H1 (cell line): ENCODE data around the gene ACAA1. TPM values are rescaled to one million over a fixed set of nuclear protein-coding genes. Genes with fewer than 3 reads are reported as not detected.

Experiments used
- CTCF ChIA-PET: fragments of 300-600 bp; sonication (Branson Sonifier 250); formaldehyde crosslinking; loops from one replicate; lab custom pipeline; 2021; ENCODE audit not compliant: partially characterized antibody; lab: Charles Lee
- POLR2A ChIA-PET: fragments of 300-600 bp; sonication (Branson Sonifier 250); formaldehyde crosslinking; loops from one replicate; lab custom pipeline; 2021; ENCODE audit warnings: inconsistent platforms; ENCODE audit not compliant: partially characterized antibody; lab: Charles Lee
- DNase-seq, 2 experiments: peaks; one replicate each; pipeline versions ENCODE4 v3.0.0 to v3.0.0-alpha.2; 2010 to 2022; ENCODE audit warnings: low spot score in 2 of 2, low read depth in 1 of 2, mixed read lengths in 1 of 2
- FAIRE-seq: peaks from 2 replicates; lab custom pipeline; 2011; peaks lifted over from hg19 to GRCh38; lab: Jason Lieb, UNC
- H2AFZ ChIP-seq: 2 replicates; pipeline ENCODE4 v1.8.1; 2012; ENCODE audit warnings: low read length, inconsistent platforms
- H2AK5ac ChIP-seq: 2 replicates; pipeline ENCODE4 v1.6.1; 2013; ENCODE audit warnings: low read depth, low read length
- H2BK120ac ChIP-seq: replicated peaks from 2 replicates; pipeline ENCODE3; 2013; ENCODE audit warnings: low read depth, low read length, inconsistent platforms
- H2BK12ac ChIP-seq: 2 replicates; pipeline ENCODE4 v1.6.1; 2013; ENCODE audit warnings: low read depth, low read length
- H2BK15ac ChIP-seq: 2 replicates; pipeline ENCODE4 v1.6.1; 2013; ENCODE audit warnings: low read length
- H2BK20ac ChIP-seq: 2 replicates; pipeline ENCODE4 v1.6.1; 2013; ENCODE audit warnings: low read length
- H2BK5ac ChIP-seq: 2 replicates; pipeline ENCODE4 v1.6.1; 2013; ENCODE audit warnings: low read depth, low read length
- H3K14ac ChIP-seq: 2 replicates; pipeline ENCODE4 v1.6.1; 2013; ENCODE audit warnings: inconsistent platforms; ENCODE audit not compliant: insufficient read length
- H3K18ac ChIP-seq: 2 replicates; pipeline ENCODE4 v1.6.1; 2013; ENCODE audit warnings: low read length; ENCODE audit errors: extremely low read depth
- H3K23ac ChIP-seq: 2 replicates; pipeline ENCODE4 v1.6.1; 2013; ENCODE audit warnings: inconsistent platforms; ENCODE audit not compliant: insufficient read length
- H3K23me2 ChIP-seq: 2 replicates; pipeline ENCODE4 v1.6.1; 2013; ENCODE audit warnings: low read depth, low read length
- H3K27ac ChIP-seq: 2 replicates; pipeline ENCODE4 v1.6.1; 2011; ENCODE audit warnings: low read depth, low read length, inconsistent platforms
- H3K27me3 ChIP-seq, 4 experiments: replicated peaks in 1 of 4; 1 replicate in 1 of 4; 2 replicates in 3 of 4; pipeline versions ENCODE4 v1.6.1 to v1.8.1; 2011 to 2013; ENCODE audit warnings: low read length in 3 of 4, mild to moderate bottlenecking in 3 of 4, inconsistent platforms in 2 of 4, mixed read lengths in 2 of 4, moderate library complexity in 1 of 4; ENCODE audit not compliant: control insufficient read depth in 3 of 4, insufficient read depth in 3 of 4; ENCODE audit errors: extremely low read depth in 1 of 4
- H3K36me3 ChIP-seq, 4 experiments: 2 replicates each; pipeline versions ENCODE4 v1.6.1 to v1.8.1; 2011 to 2013; ENCODE audit warnings: mild to moderate bottlenecking in 4 of 4, low read length in 3 of 4, moderate library complexity in 2 of 4, control low read depth in 1 of 4, inconsistent platforms in 1 of 4; ENCODE audit not compliant: insufficient read depth in 4 of 4, control insufficient read depth in 2 of 4
- H3K4ac ChIP-seq: replicated peaks from 2 replicates; pipeline ENCODE3; 2013; ENCODE audit warnings: low read length, low read depth, mixed read lengths, inconsistent platforms; ENCODE audit not compliant: insufficient read length
- H3K4me1 ChIP-seq, 4 experiments: replicated peaks in 1 of 4; 1 replicate in 1 of 4; 2 replicates in 3 of 4; pipeline versions ENCODE4 v1.6.1 to v1.8.1; 2011 to 2013; ENCODE audit warnings: low read length in 3 of 4, inconsistent platforms in 2 of 4, mixed read lengths in 1 of 4; ENCODE audit not compliant: insufficient read depth in 4 of 4, control insufficient read depth in 3 of 4
- H3K4me2 ChIP-seq, 2 experiments: 2 replicates each; pipeline versions ENCODE4 v1.6.1 to v1.8.1; 2011 to 2013; ENCODE audit warnings: low read depth in 2 of 2, low read length in 2 of 2, control low read depth in 1 of 2, inconsistent platforms in 1 of 2, mild to moderate bottlenecking in 1 of 2; ENCODE audit not compliant: insufficient read depth in 1 of 2
- H3K4me3 ChIP-seq, 4 experiments: fragments of 200-600, 300-600 bp in 1 of 4; sonication (generic), shearing (Covaris generic), sonication (Bioruptor Twin) in 1 of 4; 2 replicates each; pipeline versions ENCODE4 v1.5.1 to v1.8.1; 2011 to 2016; ENCODE audit warnings: low read length in 4 of 4, low read depth in 3 of 4, control low read depth in 2 of 4, inconsistent platforms in 2 of 4, mild to moderate bottlenecking in 2 of 4, mixed read lengths in 1 of 4, moderate library complexity in 1 of 4; ENCODE audit not compliant: insufficient read depth in 2 of 4; ENCODE audit errors: extremely low read depth in 1 of 4
- H3K56ac ChIP-seq: replicated peaks from 2 replicates; pipeline ENCODE3; 2013; ENCODE audit warnings: low read depth, mild to moderate bottlenecking, mixed read lengths, low read length, inconsistent platforms; ENCODE audit not compliant: insufficient read length
- H3K79me1 ChIP-seq: 2 replicates; pipeline ENCODE4 v1.6.1; 2013; ENCODE audit warnings: low read depth, low read length, control low read depth
- H3K79me2 ChIP-seq, 2 experiments: 2 replicates each; pipeline versions ENCODE4 v1.6.1 to v1.8.1; 2012 to 2013; ENCODE audit warnings: low read length in 2 of 2, mild to moderate bottlenecking in 2 of 2, inconsistent platforms in 1 of 2; ENCODE audit not compliant: insufficient read depth in 2 of 2, control insufficient read depth in 1 of 2
- H3K9ac ChIP-seq, 4 experiments: replicated peaks in 1 of 4; 1 replicate in 1 of 4; 2 replicates in 3 of 4; pipeline versions ENCODE4 v1.6.1 to v1.8.1; 2011 to 2013; ENCODE audit warnings: low read depth in 3 of 4, low read length in 3 of 4, control low read depth in 2 of 4, mild to moderate bottlenecking in 2 of 4, moderate library complexity in 2 of 4, inconsistent platforms in 1 of 4; ENCODE audit errors: extremely low read depth in 1 of 4
- H3K9me3 ChIP-seq, 2 experiments: 2 replicates each; pipeline versions ENCODE4 v1.6.1 to v1.8.1; 2012 to 2013; ENCODE audit warnings: mild to moderate bottlenecking in 2 of 2, moderate library complexity in 2 of 2, control low read depth in 1 of 2, inconsistent platforms in 1 of 2, low read depth in 1 of 2, low read length in 1 of 2, mixed read lengths in 1 of 2; ENCODE audit not compliant: insufficient read depth in 2 of 2
- H4K20me1 ChIP-seq, 2 experiments: replicated peaks in 1 of 2; 2 replicates each; pipeline versions ENCODE3 to v1.8.1; 2011 to 2013; ENCODE audit warnings: inconsistent platforms in 2 of 2, low read length in 2 of 2, mild to moderate bottlenecking in 1 of 2; ENCODE audit not compliant: insufficient read depth in 2 of 2, control insufficient read depth in 1 of 2
- H4K5ac ChIP-seq: 2 replicates; pipeline ENCODE4 v1.6.1; 2013; ENCODE audit warnings: low read length, low read depth, mixed read lengths, inconsistent platforms; ENCODE audit not compliant: insufficient read length
- H4K8ac ChIP-seq: 2 replicates; pipeline ENCODE4 v1.8.0; 2013; ENCODE audit warnings: mild to moderate bottlenecking, moderate library complexity, low read length, inconsistent platforms; ENCODE audit not compliant: insufficient read depth; ENCODE audit errors: extremely low read depth
- H4K91ac ChIP-seq: replicated peaks from 2 replicates; pipeline ENCODE3; 2013; ENCODE audit warnings: low read length, mixed read lengths, inconsistent platforms; ENCODE audit not compliant: insufficient read length
- KDM1A ChIP-seq: fragments of 200-600, 300-600 bp; sonication (generic); IDR thresholded peaks from 2 replicates; pipeline ENCODE4 v1.7.1; 2016; ENCODE audit warnings: mild to moderate bottlenecking, low read length, borderline replicate concordance
- TAF7 ChIP-seq: optimal IDR thresholded peaks from 2 replicates; pipeline ENCODE3; 2011; ENCODE audit warnings: low read depth, mild to moderate bottlenecking, inconsistent platforms, low read length, moderate library complexity, borderline replicate concordance
- WGBS, 2 experiments: shearing (Covaris generic) in 1 of 2; methylation state at CpG; one replicate each; pipeline versions ENCODE4 v1.1.6 to v1.1.7; 2013 to 2015; ENCODE audit warnings: low lambda C conversion rate in 2 of 2, mixed read lengths in 2 of 2, inconsistent platforms in 1 of 2, low coverage in 1 of 2, missing lambda C conversion rate in 1 of 2; ENCODE audit not compliant: insufficient replicate concordance in 2 of 2, insufficient coverage in 1 of 2, insufficient read length in 1 of 2; ENCODE audit errors: extremely low coverage in 1 of 2, missing lambda C conversion rate in 1 of 2; 5-methylcytosine and 5-hydroxymethylcytosine counted together
- polyA plus RNA-seq, 7 experiments: library from polyadenylated mRNA; depleted of rRNA in 3 of 7; stranded (reverse) in 5 of 7; unstranded in 2 of 7; fragments of >200 nt in 5 of 7; fragments of 200-250 nt in 2 of 7; gene quantifications; 1 replicate in 5 of 7; 2 replicates in 1 of 7; 4 replicates in 1 of 7; pipeline versions ENCODE4 v1.2.1 to v1.2.3, GENCODE V29; 2011 to 2013; ENCODE audit warnings: missing spikeins in 2 of 7, mixed read lengths in 2 of 7
- total RNA-seq: library from RNA; stranded (reverse); fragmentation: NEBNext Ultra II Directional; extraction: Animal tissue kit (Norgen Biotek cat#: 25700); gene quantifications from 2 replicates; pipeline ENCODE4 v1.2.1, GENCODE V29; 2021

ACAA1 gene
- total and polyA plus RNA-seq, 2 of the 8 experiments (the other 6 are each of a cell fraction or from before 2014, with no cell fraction given), result 23.1 to 34.8 TPM

DNA sequence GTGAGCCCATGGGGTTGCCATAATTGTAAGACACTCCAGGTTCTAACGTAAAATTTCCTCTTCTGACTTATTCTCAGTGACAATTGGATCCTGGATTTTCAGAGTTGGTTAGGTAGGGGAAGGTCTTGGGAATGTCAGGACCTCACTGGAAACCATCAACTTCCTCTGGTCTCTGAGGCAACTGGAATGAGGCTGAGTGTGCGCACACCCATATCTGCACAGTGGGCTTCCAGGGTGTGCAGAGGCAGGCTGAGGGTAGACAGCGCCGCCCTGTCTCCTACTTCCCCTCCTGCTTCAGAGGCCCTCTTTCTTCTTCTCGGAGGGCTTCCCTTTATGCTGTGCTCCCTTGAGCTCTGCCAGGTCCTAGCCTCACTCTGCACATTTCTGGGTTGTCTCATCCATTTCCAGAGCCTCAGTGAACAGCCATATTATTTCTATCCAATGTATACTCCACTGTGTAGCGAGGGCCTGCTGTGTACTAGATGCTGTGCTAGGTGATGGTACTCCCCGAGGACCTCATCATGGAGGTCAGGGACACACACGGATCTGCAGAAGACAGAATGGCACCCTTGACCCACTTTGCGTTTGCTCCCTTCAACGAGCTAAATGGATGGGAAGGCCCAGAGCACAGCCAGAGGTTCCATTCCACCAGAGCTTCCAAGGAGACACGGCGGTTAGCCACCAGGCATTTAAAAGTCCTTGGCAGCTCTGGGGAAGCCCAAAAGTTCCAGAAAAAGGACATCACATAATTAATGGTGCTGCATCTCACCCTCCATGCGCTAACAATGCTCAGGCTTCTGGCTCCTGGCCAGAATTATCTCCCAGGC lies 18.3 kb downstream of the ACAA1 start:
- WGBS, 2 experiments, result 87% methylated on average over 13 of the region's 13 CpGs; no CpG with 5 or more reads in 1 of the 2 experiments
- no peak overlapping the region for H3K56ac ChIP-seq
- peaks cover 0 to 14% (median 10%) of the 10 kb centered on the region in 4 experiments; a peak in 6 of 8 replicates for H3K36me3 ChIP-seq
- H4K5ac ChIP-seq, result no peak overlapping the region
- no peak overlapping the region for H3K23ac ChIP-seq
- H3K18ac ChIP-seq, result no peak overlapping the region
- H2BK5ac ChIP-seq, result no peak overlapping the region
- H2AK5ac ChIP-seq, result no peak overlapping the region
- no peak overlapping the region for H2BK20ac ChIP-seq
- no peak overlapping the region for H3K4me2 ChIP-seq
- no peak overlapping the region for H3K4ac ChIP-seq
- no peaks in the 10 kb centered on the region for H3K79me2 ChIP-seq
- DNase-seq (no peak), FAIRE-seq (no peak)
- no peak overlapping the region for H3K27ac ChIP-seq
- H3K4me3 ChIP-seq, result no peak overlapping the region
- H3K9ac ChIP-seq, result no peak overlapping the region
- no peak overlapping the region for H4K8ac ChIP-seq
- H3K9me3 ChIP-seq, result no peaks in the 10 kb centered on the region; a peak in 1 of 4 replicates
- peaks cover 0 to 8% of the 10 kb centered on the region in 2 experiments for H4K20me1 ChIP-seq
- no peaks in the 10 kb centered on the region for H3K79me1 ChIP-seq
- H3K4me1 ChIP-seq, result no peaks in the 10 kb centered on the region
- H4K91ac ChIP-seq, result no peak overlapping the region
- CTCF ChIA-PET, result interaction anchor here (0.6 to 8.8 kb wide), 29 partner anchors 7 to 587 kb away, joined by 3 to 105 read pairs (median 5); partner anchors contain the start of genes ACAA1 and SLC22A14
- H2AFZ ChIP-seq, result no peak overlapping the region
- H2BK15ac ChIP-seq, result no peak overlapping the region
- POLR2A ChIA-PET, result interaction anchor here (1.3 to 4.2 kb wide), 4 partner anchors 9 to 179 kb away, joined by 4 to 20 read pairs (median 10); no protein-coding TSS in a partner anchor
- no peaks in the 10 kb centered on the region for H3K23me2 ChIP-seq
- TF ChIP-seq TAF7, result no peak
- no peak for TF ChIP-seq KDM1A
- H2BK12ac ChIP-seq, result no peak overlapping the region
- H2BK120ac ChIP-seq, result no peak overlapping the region
- H3K14ac ChIP-seq, result no peak overlapping the region
- no peaks in the 10 kb centered on the region for H3K27me3 ChIP-seq
